ENCODE results near the gene MTRF1. TPM values are rescaled to one million over a fixed set of nuclear protein-coding genes. Genes with fewer than 3 reads are reported as not detected.

MTRF1 gene
- total RNA-seq, 1 donor from 2014 or later: 24.9 TPM

- no peaks in the 10 kb centered on the region for H3K27me3 Mint-ChIP-seq (ENCODE audit: insufficient read depth, low read depth)
- H3K36me3 ChIP-seq: no peaks in the 10 kb centered on the region
- no peak overlapping the region for H2AFZ ChIP-seq (replicated peaks)
- H3K27ac ChIP-seq: no peak overlapping the region
- TF ChIP-seq CTCF (IDR thresholded peaks at IDR 0.05) (no peak), EZH2 (IDR thresholded peaks at IDR 0.05) (no peak), EZH2phosphoT487 (IDR thresholded peaks at IDR 0.05) (no peak)
- H3K9me3 Mint-ChIP-seq: peaks cover 7% of the 10 kb centered on the region
- no peak for DNase-seq (ENCODE audit: low spot score)
- H3K4me1 ChIP-seq: no peaks in the 10 kb centered on the region
- no peak overlapping the region for H3K27ac Mint-ChIP-seq
- H3K4me3 Mint-ChIP-seq: no peak overlapping the region
- no peaks in the 10 kb centered on the region for H3K79me2 ChIP-seq (ENCODE audit: low read depth)
- H3K4me3 ChIP-seq: no peak overlapping the region
- no peaks in the 10 kb centered on the region for H3K27me3 ChIP-seq
- H3K9ac ChIP-seq: no peak overlapping the region
- H3K4me2 ChIP-seq: no peak overlapping the region
- no peaks in the 10 kb centered on the region for H3K4me1 Mint-ChIP-seq
- no peaks in the 10 kb centered on the region for H4K20me1 ChIP-seq (ENCODE audit: low read depth)
- H3F3A ChIP-seq (ENCODE audit: low read depth): no peaks in the 10 kb centered on the region
- H3K9me3 ChIP-seq (ENCODE audit: low read depth): no peaks in the 10 kb centered on the region
- H3K36me3 Mint-ChIP-seq: no peaks in the 10 kb centered on the region
Measured at GRCh38 chr13:41294914-41295313, 31.5 kb upstream of the MTRF1 start.

- Histone ChIP-seq H3K4me3 (no peak overlapping the region), H3K4me2 (no peak overlapping the region), H3F3A (ENCODE audit: low read depth) (no peaks in the 10 kb centered on the region), H3K4me1 (no peaks in the 10 kb centered on the region), H3K9me3 (ENCODE audit: low read depth) (no peaks in the 10 kb centered on the region), H3K27me3 (no peaks in the 10 kb centered on the region), H3K9ac (no peak overlapping the region), H4K20me1 (ENCODE audit: low read depth) (no peaks in the 10 kb centered on the region), H2AFZ (replicated peaks) (no peak overlapping the region), H3K27ac (no peak overlapping the region), H3K79me2 (ENCODE audit: low read depth) (no peaks in the 10 kb centered on the region), H3K36me3 (no peaks in the 10 kb centered on the region)
- H3K4me1 Mint-ChIP-seq: no peaks in the 10 kb centered on the region
- no peaks in the 10 kb centered on the region for H3K27me3 Mint-ChIP-seq (ENCODE audit: insufficient read depth, low read depth)
- peaks cover 7% of the 10 kb centered on the region for H3K9me3 Mint-ChIP-seq
- TF ChIP-seq EZH2 (IDR thresholded peaks at IDR 0.05) (no peak), EZH2phosphoT487 (IDR thresholded peaks at IDR 0.05) (no peak), CTCF (IDR thresholded peaks at IDR 0.05) (no peak)
- H3K4me3 Mint-ChIP-seq: no peak overlapping the region
- H3K36me3 Mint-ChIP-seq: no peaks in the 10 kb centered on the region
- no peak overlapping the region for H3K27ac Mint-ChIP-seq
- DNase-seq (ENCODE audit: low spot score): no peak
Measured at GRCh38 chr13:41293272-41293671, 29.9 kb upstream of the MTRF1 start.

GRCh38 chr13:41291246-41291645, 27.9 kb upstream of the MTRF1 start:
- no peaks in the 10 kb centered on the region for H4K20me1 ChIP-seq (ENCODE audit: low read depth)
- H3K4me2 ChIP-seq: no peak overlapping the region
- no peaks in the 10 kb centered on the region for H3K27me3 ChIP-seq
- no peak overlapping the region for H3K9ac ChIP-seq
- DNase-seq (ENCODE audit: low spot score): no peak
- no peaks in the 10 kb centered on the region for H3K36me3 ChIP-seq
- no peaks in the 10 kb centered on the region for H3K4me1 ChIP-seq
- no peaks in the 10 kb centered on the region for H3K79me2 ChIP-seq (ENCODE audit: low read depth)
- H3K27ac ChIP-seq: no peak overlapping the region
- TF ChIP-seq EZH2phosphoT487 (IDR thresholded peaks at IDR 0.05): no peak
- TF ChIP-seq EZH2 (IDR thresholded peaks at IDR 0.05): no peak
- TF ChIP-seq CTCF (IDR thresholded peaks at IDR 0.05): no peak
- no peaks in the 10 kb centered on the region for H3F3A ChIP-seq (ENCODE audit: low read depth)
- peaks cover 7% of the 10 kb centered on the region for H3K9me3 Mint-ChIP-seq
- no peak overlapping the region for H3K4me3 Mint-ChIP-seq
- H3K4me1 Mint-ChIP-seq: no peaks in the 10 kb centered on the region
- H3K36me3 Mint-ChIP-seq: no peaks in the 10 kb centered on the region
- no peak overlapping the region for H3K27ac Mint-ChIP-seq
- no peak overlapping the region for H3K4me3 ChIP-seq
- H3K27me3 Mint-ChIP-seq (ENCODE audit: insufficient read depth, low read depth): no peaks in the 10 kb centered on the region
- no peak overlapping the region for H2AFZ ChIP-seq (replicated peaks)
- no peaks in the 10 kb centered on the region for H3K9me3 ChIP-seq (ENCODE audit: low read depth)

All from neural progenitor cell (in vitro differentiated cells).